MM.1S (cell line): ENCODE data around the gene FAM83E.

Experiments used
- EZH2 ChIP-seq: fragments of 300-600 bp; sonication (generic); optimal IDR thresholded peaks from 2 replicates; pipeline ENCODE3; 2017; ENCODE audit warnings: low read depth, mild to moderate bottlenecking, antibody characterized with exemption, low read length, mixed read lengths
- EZH2phosphoT487 ChIP-seq: fragments of 300-600 bp; sonication (generic); IDR thresholded peaks from 2 replicates; pipeline ENCODE4 v1.6.1; 2018; ENCODE audit warnings: antibody characterized with exemption, low read length
- TF ChIP-seq, protein P1 (sequence below): fragments of 300-600 bp; sonication (generic); IDR thresholded peaks from 2 replicates; pipeline ENCODE4 v1.5.1; 2016; ENCODE audit warnings: antibody characterized with exemption, low read length, mixed read lengths

DNA sequence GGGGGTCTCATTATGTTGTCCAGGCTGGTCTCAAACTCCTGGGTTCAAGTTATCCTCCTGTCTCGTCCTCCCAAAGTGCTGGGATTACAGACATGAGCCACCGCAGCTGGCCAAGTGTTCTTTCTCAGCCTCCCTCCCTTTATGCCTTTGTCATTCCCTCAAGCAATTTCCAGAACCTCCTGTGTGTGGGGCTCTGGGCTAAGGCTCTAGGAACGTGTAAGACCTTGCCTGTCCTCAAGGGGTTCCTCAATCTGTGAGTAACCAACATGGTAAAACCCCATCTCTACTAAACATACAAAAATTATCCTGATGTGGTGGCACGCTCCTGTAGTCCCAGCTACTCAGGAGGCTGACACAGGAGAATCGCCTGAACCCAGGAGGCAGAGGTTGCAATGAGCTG lies 23.9 kb downstream of the FAM83E start:
- TF ChIP-seq, protein P1, sequence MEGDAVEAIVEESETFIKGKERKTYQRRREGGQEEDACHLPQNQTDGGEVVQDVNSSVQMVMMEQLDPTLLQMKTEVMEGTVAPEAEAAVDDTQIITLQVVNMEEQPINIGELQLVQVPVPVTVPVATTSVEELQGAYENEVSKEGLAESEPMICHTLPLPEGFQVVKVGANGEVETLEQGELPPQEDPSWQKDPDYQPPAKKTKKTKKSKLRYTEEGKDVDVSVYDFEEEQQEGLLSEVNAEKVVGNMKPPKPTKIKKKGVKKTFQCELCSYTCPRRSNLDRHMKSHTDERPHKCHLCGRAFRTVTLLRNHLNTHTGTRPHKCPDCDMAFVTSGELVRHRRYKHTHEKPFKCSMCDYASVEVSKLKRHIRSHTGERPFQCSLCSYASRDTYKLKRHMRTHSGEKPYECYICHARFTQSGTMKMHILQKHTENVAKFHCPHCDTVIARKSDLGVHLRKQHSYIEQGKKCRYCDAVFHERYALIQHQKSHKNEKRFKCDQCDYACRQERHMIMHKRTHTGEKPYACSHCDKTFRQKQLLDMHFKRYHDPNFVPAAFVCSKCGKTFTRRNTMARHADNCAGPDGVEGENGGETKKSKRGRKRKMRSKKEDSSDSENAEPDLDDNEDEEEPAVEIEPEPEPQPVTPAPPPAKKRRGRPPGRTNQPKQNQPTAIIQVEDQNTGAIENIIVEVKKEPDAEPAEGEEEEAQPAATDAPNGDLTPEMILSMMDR, result no peak; the same call in 1 of the 2 replicates
- TF ChIP-seq EZH2 (no peak), EZH2phosphoT487 (no peak)
